ENCODE results near the gene SPATA31E1. TPM values are rescaled to one million over a fixed set of nuclear protein-coding genes. Genes with fewer than 3 reads are reported as not detected.

The SPATA31E1 gene
- total and polyA plus RNA-seq, 3 donors from 2014 or later = 4.6 to 25.0 (median 4.8) TPM

DNA sequence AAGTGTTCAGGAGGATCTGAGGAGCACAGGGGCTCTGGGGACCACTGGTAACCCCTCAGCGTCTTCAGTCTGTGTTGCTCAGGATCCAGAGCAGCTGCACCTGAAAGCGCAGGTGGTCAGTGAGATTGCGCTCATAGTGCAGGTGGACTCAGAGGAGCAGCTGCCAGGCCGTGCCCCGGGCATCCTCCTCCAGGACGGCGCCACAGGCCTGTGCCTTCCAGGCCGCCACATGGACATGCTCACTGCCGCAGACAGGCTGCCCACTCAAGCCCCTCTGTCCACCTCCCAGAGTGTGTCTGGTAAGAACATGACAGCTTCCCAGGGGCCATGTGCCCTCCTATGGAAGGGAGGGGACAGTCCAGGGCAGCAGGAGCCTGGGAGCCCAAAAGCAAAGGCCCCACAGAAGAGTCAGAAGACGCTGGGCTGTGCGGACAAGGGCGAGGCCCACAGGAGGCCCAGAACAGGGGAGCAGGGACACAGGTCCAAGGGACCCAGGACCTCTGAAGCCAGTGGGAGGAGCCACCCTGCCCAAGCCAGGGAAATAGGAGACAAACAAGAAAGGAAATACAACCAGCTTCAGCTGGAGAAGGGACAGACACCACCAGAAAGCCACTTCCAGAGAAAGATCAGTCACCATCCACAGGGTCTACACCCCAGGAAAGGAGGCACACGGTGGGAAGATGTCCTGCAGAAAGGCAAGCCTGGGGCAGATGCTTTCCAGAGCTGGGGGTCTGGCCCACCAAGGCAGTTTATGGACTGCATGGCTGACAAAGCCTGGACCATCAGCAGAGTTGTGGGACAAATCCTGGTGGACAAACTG, 5.2 kb downstream of the SPATA31E1 start:
- Histone ChIP-seq H3K27ac (no peak overlapping the region), H3K4me1 (no peaks in the 10 kb centered on the region), H3K9me3 (no peaks in the 10 kb centered on the region), H3K36me3 (ENCODE audit: low read depth, missing control alignments) (no peaks in the 10 kb centered on the region), H3K4me3 (no peak overlapping the region), H3K27me3 (no peaks in the 10 kb centered on the region)
- 90 to 94% methylated on average over 8 to 13 of the region's 13 CpGs for WGBS, 2 donors
- intact Hi-C loops (cut with DNase I; ENCODE audit: low total_unique reads) = no loop called here
- no peak for DNase-seq
- no peak for TF ChIP-seq POLR2A (IDR thresholded peaks at IDR 0.05)
- TF ChIP-seq, protein P1, sequence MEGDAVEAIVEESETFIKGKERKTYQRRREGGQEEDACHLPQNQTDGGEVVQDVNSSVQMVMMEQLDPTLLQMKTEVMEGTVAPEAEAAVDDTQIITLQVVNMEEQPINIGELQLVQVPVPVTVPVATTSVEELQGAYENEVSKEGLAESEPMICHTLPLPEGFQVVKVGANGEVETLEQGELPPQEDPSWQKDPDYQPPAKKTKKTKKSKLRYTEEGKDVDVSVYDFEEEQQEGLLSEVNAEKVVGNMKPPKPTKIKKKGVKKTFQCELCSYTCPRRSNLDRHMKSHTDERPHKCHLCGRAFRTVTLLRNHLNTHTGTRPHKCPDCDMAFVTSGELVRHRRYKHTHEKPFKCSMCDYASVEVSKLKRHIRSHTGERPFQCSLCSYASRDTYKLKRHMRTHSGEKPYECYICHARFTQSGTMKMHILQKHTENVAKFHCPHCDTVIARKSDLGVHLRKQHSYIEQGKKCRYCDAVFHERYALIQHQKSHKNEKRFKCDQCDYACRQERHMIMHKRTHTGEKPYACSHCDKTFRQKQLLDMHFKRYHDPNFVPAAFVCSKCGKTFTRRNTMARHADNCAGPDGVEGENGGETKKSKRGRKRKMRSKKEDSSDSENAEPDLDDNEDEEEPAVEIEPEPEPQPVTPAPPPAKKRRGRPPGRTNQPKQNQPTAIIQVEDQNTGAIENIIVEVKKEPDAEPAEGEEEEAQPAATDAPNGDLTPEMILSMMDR (IDR thresholded peaks at IDR 0.05) = no peak

GRCh38 chr9:87888501-87888900, 5.8 kb downstream of the SPATA31E1 start:
- Histone ChIP-seq H3K36me3 (ENCODE audit: low read depth, missing control alignments) (no peaks in the 10 kb centered on the region), H3K9me3 (no peaks in the 10 kb centered on the region), H3K4me3 (no peak overlapping the region), H3K4me1 (no peaks in the 10 kb centered on the region), H3K27me3 (no peaks in the 10 kb centered on the region), H3K27ac (no peak overlapping the region)
- 93 to 94% methylated on average over 2 to 6 of the region's 6 CpGs for WGBS, 2 donors
- TF ChIP-seq POLR2A (IDR thresholded peaks at IDR 0.05) = no peak
- TF ChIP-seq, protein P1 (IDR thresholded peaks at IDR 0.05) = no peak
- DNase-seq = no peak
- intact Hi-C loops (cut with DNase I; ENCODE audit: low total_unique reads) = no loop called here

DNA sequence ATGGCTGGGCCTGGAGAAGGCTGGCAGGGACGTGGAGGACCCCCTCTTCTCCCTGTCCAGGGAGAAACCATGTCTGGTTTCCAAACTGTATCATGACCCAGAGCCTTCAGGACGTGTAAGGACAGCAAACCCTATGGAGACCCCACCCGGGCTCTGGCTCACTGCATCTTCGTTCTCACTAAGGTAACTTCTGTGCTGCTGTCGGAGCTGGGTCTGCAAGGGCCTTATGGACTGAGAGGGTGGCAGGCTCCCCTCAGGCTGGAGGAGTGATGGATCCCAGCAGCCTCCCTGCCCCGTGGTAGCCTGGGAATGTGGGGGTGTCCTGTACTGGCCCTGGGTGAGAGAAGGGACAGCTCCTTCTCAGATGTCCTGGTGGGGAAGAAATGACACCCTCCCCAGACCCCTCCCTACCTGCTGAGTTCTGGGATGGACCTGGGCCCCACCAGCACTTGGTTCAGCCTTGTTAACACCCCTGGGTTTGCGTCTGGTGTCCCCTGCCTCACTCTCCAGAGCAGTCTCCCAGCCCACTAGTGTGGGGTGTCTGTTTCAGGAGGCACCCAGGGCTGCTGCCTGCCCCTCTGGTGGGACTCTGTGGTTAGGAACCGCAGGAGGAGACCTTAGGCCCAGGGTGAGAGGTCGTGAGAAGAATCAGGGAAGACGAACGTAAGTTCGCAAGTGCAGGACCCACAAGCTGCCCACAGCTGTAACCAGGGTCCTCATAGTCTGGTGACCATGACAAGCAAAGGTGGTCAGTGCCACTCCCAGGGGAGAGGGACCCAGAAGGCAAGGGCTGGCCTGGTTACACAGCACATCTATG, 6.6 kb downstream of the SPATA31E1 start:
- H3K27me3 ChIP-seq = no peaks in the 10 kb centered on the region
- intact Hi-C loops (cut with DNase I; ENCODE audit: low total_unique reads) = no loop called here
- no peaks in the 10 kb centered on the region for H3K36me3 ChIP-seq (ENCODE audit: low read depth, missing control alignments)
- WGBS, 2 donors = 96 to 98% methylated on average over 6 to 12 of the region's 12 CpGs
- no peaks in the 10 kb centered on the region for H3K9me3 ChIP-seq
- TF ChIP-seq, protein P1 (IDR thresholded peaks at IDR 0.05) = no peak
- TF ChIP-seq POLR2A (IDR thresholded peaks at IDR 0.05) = no peak
- no peak overlapping the region for H3K27ac ChIP-seq
- no peaks in the 10 kb centered on the region for H3K4me1 ChIP-seq
- no peak for DNase-seq
- H3K4me3 ChIP-seq = no peak overlapping the region

- 95% methylated on average over 4 of the region's 4 CpGs; no CpG with 5 or more reads in 1 of the 2 donors for WGBS, 2 donors
- intact Hi-C loops (cut with DNase I; ENCODE audit: low total_unique reads) = no loop called here
- TF ChIP-seq POLR2A (IDR thresholded peaks at IDR 0.05) = no peak
- TF ChIP-seq, protein P1 (IDR thresholded peaks at IDR 0.05) = no peak
- Histone ChIP-seq H3K4me1 (no peaks in the 10 kb centered on the region), H3K4me3 (no peak overlapping the region), H3K27ac (no peak overlapping the region), H3K36me3 (ENCODE audit: low read depth, missing control alignments) (no peaks in the 10 kb centered on the region), H3K9me3 (no peaks in the 10 kb centered on the region), H3K27me3 (no peaks in the 10 kb centered on the region)
- DNase-seq = no peak
These were observed 7.2 kb downstream of the SPATA31E1 start for GRCh38 chr9:87889882-87890252.

Data from testis (tissue), 3 donors.